GM10266 (cell line): ENCODE results near the gene KCNN1.
"Not testable (repeated sequence)": the region's sequence is repeated elsewhere in the genome, so short reads cannot be mapped to it uniquely, and the experiment has no call there.

Experiments used
- DNase-seq: peaks from one replicate; pipeline ENCODE4 v3.0.0; 2012; ENCODE audit errors: extremely low spot score
- CTCF ChIP-seq: IDR thresholded peaks from 2 replicates; pipeline ENCODE4 v1.5.1; 2012; ENCODE audit warnings: mild to moderate bottlenecking, low read depth; ENCODE audit not compliant: control insufficient read depth, insufficient read depth; ENCODE audit errors: missing control alignments

The KCNN1 gene

GRCh38 chr19:17975032-17975431 lies 8.1 kb downstream of the KCNN1 start:
- DNase-seq = no peak
- no peak for TF ChIP-seq CTCF

GRCh38 chr19:17977021-17977420 lies 10.1 kb downstream of the KCNN1 start:
- no peak for DNase-seq
- TF ChIP-seq CTCF = no peak

GRCh38 chr19:17977488-17977887 lies 10.6 kb downstream of the KCNN1 start:
- no peak for TF ChIP-seq CTCF

GRCh38 chr19:17981611-17982010 lies 14.7 kb downstream of the KCNN1 start:
- no peak for DNase-seq
- TF ChIP-seq CTCF = no peak

More at GRCh38 chr19:17977488-17977887, 10.6 kb downstream of the KCNN1 start:
- no peak for DNase-seq

- no peak for DNase-seq
- no peak for TF ChIP-seq CTCF
Observed at GRCh38 chr19:17982430-17982829, 15.5 kb downstream of the KCNN1 start.

- no peak for TF ChIP-seq CTCF
- no peak for DNase-seq
Observed at GRCh38 chr19:17985037-17985818, 18.3 kb downstream of the KCNN1 start.

- DNase-seq = not testable (repeated sequence)
Observed at GRCh38 chr19:17986569-17986968, 19.7 kb downstream of the KCNN1 start.
